Ishikawa (cell line): ENCODE data around the gene RAB40C.

ENCODE experiments used
- CEBPB ChIP-seq: IDR thresholded peaks from 2 replicates; pipeline ENCODE4 v1.6.1; 2012
- CREB1 ChIP-seq: IDR thresholded peaks from 2 replicates; pipeline ENCODE4 v1.6.1; 2012; ENCODE audit warnings: low read depth
- EGR1 ChIP-seq: IDR thresholded peaks from 2 replicates; pipeline ENCODE4 v1.6.1; 2012
- EP300 ChIP-seq: IDR thresholded peaks from 2 replicates; pipeline ENCODE4 v1.6.1; 2012; ENCODE audit warnings: borderline replicate concordance
- FOXM1 ChIP-seq: IDR thresholded peaks from 2 replicates; pipeline ENCODE4 v1.6.1; 2012; ENCODE audit warnings: low read depth, borderline replicate concordance
- RAD21 ChIP-seq: IDR thresholded peaks from 2 replicates; pipeline ENCODE4 v1.6.1; 2012; ENCODE audit warnings: low read depth
- TEAD4 ChIP-seq: IDR thresholded peaks from 2 replicates; pipeline ENCODE4 v1.6.1; 2012
- ZBTB7A ChIP-seq: IDR thresholded peaks from 2 replicates; pipeline ENCODE4 v1.6.1; 2012; ENCODE audit warnings: low read depth
- TF ChIP-seq, protein P1 (sequence below): IDR thresholded peaks from 2 replicates; pipeline ENCODE4 v1.6.1; 2012
- TF ChIP-seq, protein P2 (sequence below): IDR thresholded peaks from 2 replicates; pipeline ENCODE4 v1.6.1; 2012
- TF ChIP-seq, protein P3 (sequence below): IDR thresholded peaks from 2 replicates; pipeline ENCODE4 v1.6.1; 2012; ENCODE audit warnings: low read depth, mild to moderate bottlenecking

DNA sequence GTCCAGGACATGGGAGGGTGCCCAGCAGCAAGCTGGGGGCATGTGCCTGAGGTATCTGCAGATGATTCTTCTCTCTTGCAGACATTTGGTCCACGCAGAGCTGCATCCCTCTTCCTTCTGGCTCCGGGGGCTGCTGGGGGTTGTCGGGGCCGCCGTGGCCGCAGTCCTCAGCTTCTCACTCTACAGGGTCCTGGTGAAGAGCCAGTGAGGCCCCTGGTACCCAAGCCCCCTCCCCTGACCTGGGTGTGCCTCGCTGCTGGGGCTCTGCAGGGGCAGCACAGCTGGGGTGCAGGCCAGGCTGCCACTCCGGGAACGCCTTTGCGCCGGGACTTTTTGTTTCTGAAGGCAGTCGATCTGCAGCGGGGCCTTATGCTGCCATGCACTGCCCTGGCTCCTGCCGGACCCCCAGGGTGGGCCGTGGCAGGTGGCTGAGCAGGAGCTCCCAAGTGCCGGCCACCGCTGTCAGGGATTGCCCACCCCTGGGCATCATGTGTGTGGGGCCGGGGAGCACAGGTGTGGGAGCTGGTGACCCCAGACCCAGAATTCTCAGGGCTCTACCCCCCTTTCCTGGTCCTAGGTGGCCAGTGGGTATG, 83.6 kb downstream of the RAB40C start:
- TF ChIP-seq RAD21: no peak
- TF ChIP-seq EP300: no peak
- no peak for TF ChIP-seq TEAD4
- no peak for TF ChIP-seq EGR1
- TF ChIP-seq, protein P1, sequence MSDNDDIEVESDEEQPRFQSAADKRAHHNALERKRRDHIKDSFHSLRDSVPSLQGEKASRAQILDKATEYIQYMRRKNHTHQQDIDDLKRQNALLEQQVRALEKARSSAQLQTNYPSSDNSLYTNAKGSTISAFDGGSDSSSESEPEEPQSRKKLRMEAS: no peak
- TF ChIP-seq, protein P2, sequence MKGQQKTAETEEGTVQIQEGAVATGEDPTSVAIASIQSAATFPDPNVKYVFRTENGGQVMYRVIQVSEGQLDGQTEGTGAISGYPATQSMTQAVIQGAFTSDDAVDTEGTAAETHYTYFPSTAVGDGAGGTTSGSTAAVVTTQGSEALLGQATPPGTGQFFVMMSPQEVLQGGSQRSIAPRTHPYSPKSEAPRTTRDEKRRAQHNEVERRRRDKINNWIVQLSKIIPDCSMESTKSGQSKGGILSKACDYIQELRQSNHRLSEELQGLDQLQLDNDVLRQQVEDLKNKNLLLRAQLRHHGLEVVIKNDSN: no peak
- TF ChIP-seq CEBPB: no peak
- no peak for TF ChIP-seq FOXM1
- no peak for TF ChIP-seq CREB1
- TF ChIP-seq ZBTB7A: 0 out of 2 replicates have a peak, but pooled peaks have one; percentile 39
- TF ChIP-seq, protein P3, sequence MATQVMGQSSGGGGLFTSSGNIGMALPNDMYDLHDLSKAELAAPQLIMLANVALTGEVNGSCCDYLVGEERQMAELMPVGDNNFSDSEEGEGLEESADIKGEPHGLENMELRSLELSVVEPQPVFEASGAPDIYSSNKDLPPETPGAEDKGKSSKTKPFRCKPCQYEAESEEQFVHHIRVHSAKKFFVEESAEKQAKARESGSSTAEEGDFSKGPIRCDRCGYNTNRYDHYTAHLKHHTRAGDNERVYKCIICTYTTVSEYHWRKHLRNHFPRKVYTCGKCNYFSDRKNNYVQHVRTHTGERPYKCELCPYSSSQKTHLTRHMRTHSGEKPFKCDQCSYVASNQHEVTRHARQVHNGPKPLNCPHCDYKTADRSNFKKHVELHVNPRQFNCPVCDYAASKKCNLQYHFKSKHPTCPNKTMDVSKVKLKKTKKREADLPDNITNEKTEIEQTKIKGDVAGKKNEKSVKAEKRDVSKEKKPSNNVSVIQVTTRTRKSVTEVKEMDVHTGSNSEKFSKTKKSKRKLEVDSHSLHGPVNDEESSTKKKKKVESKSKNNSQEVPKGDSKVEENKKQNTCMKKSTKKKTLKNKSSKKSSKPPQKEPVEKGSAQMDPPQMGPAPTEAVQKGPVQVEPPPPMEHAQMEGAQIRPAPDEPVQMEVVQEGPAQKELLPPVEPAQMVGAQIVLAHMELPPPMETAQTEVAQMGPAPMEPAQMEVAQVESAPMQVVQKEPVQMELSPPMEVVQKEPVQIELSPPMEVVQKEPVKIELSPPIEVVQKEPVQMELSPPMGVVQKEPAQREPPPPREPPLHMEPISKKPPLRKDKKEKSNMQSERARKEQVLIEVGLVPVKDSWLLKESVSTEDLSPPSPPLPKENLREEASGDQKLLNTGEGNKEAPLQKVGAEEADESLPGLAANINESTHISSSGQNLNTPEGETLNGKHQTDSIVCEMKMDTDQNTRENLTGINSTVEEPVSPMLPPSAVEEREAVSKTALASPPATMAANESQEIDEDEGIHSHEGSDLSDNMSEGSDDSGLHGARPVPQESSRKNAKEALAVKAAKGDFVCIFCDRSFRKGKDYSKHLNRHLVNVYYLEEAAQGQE: no peak
